ENCODE results near the gene NPHP3.

GRCh38 chr3:132735589-132735988 lies 13.4 kb upstream of the NPHP3 start:
- TF ChIP-seq RAD21 (IDR thresholded peaks at IDR 0.05; ENCODE audit: low read depth) (no peak), EP300 (IDR thresholded peaks at IDR 0.05; ENCODE audit: borderline replicate concordance) (no peak), EGR1 (IDR thresholded peaks at IDR 0.05) (no peak)
